GM12865 (cell line): ENCODE data around the gene C9orf153.

Source experiments
- DNase-seq: peaks from one replicate; pipeline ENCODE4 v3.0.0; 2010; ENCODE audit warnings: low read depth
- H3K4me3 ChIP-seq: 2 replicates; pipeline ENCODE4 v1.5.1; 2011; ENCODE audit warnings: mild to moderate bottlenecking, low read depth, low read length, control low read depth
- TF ChIP-seq, protein P1 (sequence below): IDR thresholded peaks from 2 replicates; pipeline ENCODE4 v1.5.1; 2011; ENCODE audit warnings: low read length, control low read depth, low read depth, inconsistent platforms; ENCODE audit not compliant: insufficient read depth; ENCODE audit errors: missing control alignments

The C9orf153 gene

DNA sequence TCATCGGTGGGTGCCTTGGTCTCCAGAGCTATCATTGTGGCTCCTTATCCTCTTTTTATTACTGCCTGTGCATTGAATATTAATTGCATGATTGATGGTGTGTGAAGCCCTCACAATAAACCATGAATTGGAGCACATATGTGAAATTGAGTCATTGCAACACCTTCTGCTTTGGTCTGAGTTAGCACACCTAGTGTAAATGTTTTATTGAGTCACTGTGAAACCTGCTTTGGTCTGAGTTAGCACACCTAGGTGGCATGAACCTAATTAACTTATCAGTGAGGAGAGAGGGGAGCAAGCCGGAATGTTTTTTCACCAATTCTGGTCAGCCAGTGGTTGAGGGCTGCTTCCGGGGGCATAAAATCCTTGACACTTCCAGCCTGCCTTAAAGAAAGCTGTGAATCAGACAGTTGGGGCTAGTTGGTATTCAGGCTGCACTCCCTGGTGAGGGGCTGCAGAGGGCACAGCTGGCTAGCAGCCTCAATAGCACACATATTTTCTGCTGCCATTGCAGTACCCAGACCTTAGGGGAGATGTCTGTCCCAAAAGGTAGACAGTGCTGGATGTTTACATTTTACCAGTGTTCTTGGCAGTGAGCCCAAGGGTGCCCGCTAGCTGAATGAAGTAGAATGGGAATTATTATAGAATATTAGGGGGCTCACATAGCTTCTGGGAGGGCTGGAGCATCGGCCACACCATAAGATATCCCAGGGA lies 83.6 kb downstream of the C9orf153 start:
- DNase-seq: peak; percentile 20
- TF ChIP-seq, protein P1, sequence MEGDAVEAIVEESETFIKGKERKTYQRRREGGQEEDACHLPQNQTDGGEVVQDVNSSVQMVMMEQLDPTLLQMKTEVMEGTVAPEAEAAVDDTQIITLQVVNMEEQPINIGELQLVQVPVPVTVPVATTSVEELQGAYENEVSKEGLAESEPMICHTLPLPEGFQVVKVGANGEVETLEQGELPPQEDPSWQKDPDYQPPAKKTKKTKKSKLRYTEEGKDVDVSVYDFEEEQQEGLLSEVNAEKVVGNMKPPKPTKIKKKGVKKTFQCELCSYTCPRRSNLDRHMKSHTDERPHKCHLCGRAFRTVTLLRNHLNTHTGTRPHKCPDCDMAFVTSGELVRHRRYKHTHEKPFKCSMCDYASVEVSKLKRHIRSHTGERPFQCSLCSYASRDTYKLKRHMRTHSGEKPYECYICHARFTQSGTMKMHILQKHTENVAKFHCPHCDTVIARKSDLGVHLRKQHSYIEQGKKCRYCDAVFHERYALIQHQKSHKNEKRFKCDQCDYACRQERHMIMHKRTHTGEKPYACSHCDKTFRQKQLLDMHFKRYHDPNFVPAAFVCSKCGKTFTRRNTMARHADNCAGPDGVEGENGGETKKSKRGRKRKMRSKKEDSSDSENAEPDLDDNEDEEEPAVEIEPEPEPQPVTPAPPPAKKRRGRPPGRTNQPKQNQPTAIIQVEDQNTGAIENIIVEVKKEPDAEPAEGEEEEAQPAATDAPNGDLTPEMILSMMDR: no peak
- no peak overlapping the region for H3K4me3 ChIP-seq

DNA sequence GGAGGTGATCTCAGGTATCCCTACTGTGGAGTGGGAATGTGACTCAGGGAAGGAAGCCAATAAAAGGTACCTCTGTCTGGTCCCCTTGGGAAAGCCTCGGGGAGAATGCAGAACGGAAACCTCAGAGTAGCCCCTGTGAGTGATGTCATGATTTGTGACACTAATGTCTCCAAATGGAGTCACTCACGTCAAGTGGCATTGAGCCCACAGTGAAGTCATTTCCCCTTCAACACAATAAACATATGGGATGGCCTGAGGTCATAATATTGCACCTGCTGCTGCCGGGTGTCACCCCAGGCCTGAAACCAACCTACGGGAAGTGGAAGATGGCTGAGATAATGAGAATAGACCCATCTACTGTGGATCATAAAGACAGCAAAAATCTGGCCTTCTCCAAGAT lies 84.2 kb downstream of the C9orf153 start:
- TF ChIP-seq, protein P1: no peak
- peak; percentile 12 for DNase-seq
- no peak overlapping the region for H3K4me3 ChIP-seq
